HG03565 (cell line): Measurements from ENCODE around the gene SERPINA9.
A peak's percentile ranks its signal among the peaks of the same experiment; 100 is the strongest.
"Not testable (repeated sequence)": the region's sequence is repeated elsewhere in the genome, so short reads cannot be mapped to it uniquely, and the experiment has no call there.

Experiments
- ATAC-seq: cut with Tn5 transposase; IDR thresholded peaks from one replicate; pipeline ENCODE4 v1.9.1; 2021; ENCODE audit warnings: mild to moderate bottlenecking, moderate library complexity; ENCODE audit not compliant: unreplicated experiment

SERPINA9 gene

GRCh38 chr14:94486883-94487282 is 10.9 kb upstream of the SERPINA9 start:
- ATAC-seq: no peak

GRCh38 chr14:94485944-94486841 is 10.2 kb upstream of the SERPINA9 start:
- peak; percentile 46 for ATAC-seq

GRCh38 chr14:94484481-94484880 is 8.5 kb upstream of the SERPINA9 start:
- no peak for ATAC-seq

GRCh38 chr14:94483729-94484275 is 7.8 kb upstream of the SERPINA9 start:
- ATAC-seq: no peak

GRCh38 chr14:94483071-94483451 is 7.1 kb upstream of the SERPINA9 start:
- no peak for ATAC-seq

- not testable (repeated sequence) for ATAC-seq
Observed at GRCh38 chr14:94482132-94483070, 6.4 kb upstream of the SERPINA9 start.

GRCh38 chr14:94481468-94482131 is 5.6 kb upstream of the SERPINA9 start:
- no peak for ATAC-seq

GRCh38 chr14:94480809-94481208 is 4.8 kb upstream of the SERPINA9 start:
- no peak for ATAC-seq

GRCh38 chr14:94478420-94478819 is 2.4 kb upstream of the SERPINA9 start:
- ATAC-seq: no peak

- ATAC-seq: no peak
Observed at GRCh38 chr14:94474581-94475031, 1.4 kb downstream of the SERPINA9 start.

GRCh38 chr14:94473666-94474410 is 2.2 kb downstream of the SERPINA9 start:
- no peak for ATAC-seq

GRCh38 chr14:94472842-94473241 is 3.2 kb downstream of the SERPINA9 start:
- ATAC-seq: no peak

- ATAC-seq: no peak
Observed at GRCh38 chr14:94471045-94471444, 5.0 kb downstream of the SERPINA9 start.

- ATAC-seq: no peak
Observed at GRCh38 chr14:94470311-94470710, 5.7 kb downstream of the SERPINA9 start.

GRCh38 chr14:94469261-94469660 is 6.7 kb downstream of the SERPINA9 start:
- no peak for ATAC-seq

GRCh38 chr14:94467728-94468520 is 8.1 kb downstream of the SERPINA9 start:
- no peak for ATAC-seq

- ATAC-seq: no peak
Observed at GRCh38 chr14:94466706-94467370, 9.2 kb downstream of the SERPINA9 start.

- ATAC-seq: no peak
Observed at GRCh38 chr14:94465042-94465441, 11.0 kb downstream of the SERPINA9 start.

- no peak for ATAC-seq
Observed at GRCh38 chr14:94464290-94464689, 11.7 kb downstream of the SERPINA9 start.
